Central memory CD4-positive, alpha-beta T cell (primary cell): ENCODE results near the gene MBD4.
"Not testable (repeated sequence)": the region's sequence is repeated elsewhere in the genome, so short reads cannot be mapped to it uniquely, and the experiment has no call there.

Experiments used
- DNase-seq: peaks from one replicate; pipeline ENCODE4 v3.0.0; 2022
- total RNA-seq, 3 experiments: gene quantifications; one replicate each; lab custom pipeline; 2026; lab: John Stamatoyannopoulos, UW

MBD4 gene
- 71.0 to 76.2 (median 71.8) reads per million in 3 experiments for total RNA-seq

- peak; percentile 100 for DNase-seq
These were observed at the start of gene MBD4, which contains the start of gene IFT122 for GRCh38 chr3:129439817-129440617. Gene MBD4, minus strand, starts transcription at chr3:129439948. Its CDS starts 115 bp downstream, at chr3:129439833. Gene IFT122, plus strand, starts transcription at chr3:129440224. Its CDS starts 107 bp downstream, at chr3:129440331.

- not testable (repeated sequence) for DNase-seq
These were observed 49.5 kb upstream of the MBD4 start for GRCh38 chr3:129489258-129489657.

GRCh38 chr3:129487868-129488335, 48.2 kb upstream of the MBD4 start:
- not testable (repeated sequence) for DNase-seq

GRCh38 chr3:129487183-129487867, 47.6 kb upstream of the MBD4 start:
- DNase-seq: no peak

GRCh38 chr3:129486664-129487035, 46.9 kb upstream of the MBD4 start:
- no peak for DNase-seq

GRCh38 chr3:129485721-129486663, 46.2 kb upstream of the MBD4 start:
- DNase-seq: no peak

GRCh38 chr3:129485146-129485545, 45.4 kb upstream of the MBD4 start:
- DNase-seq: not testable (repeated sequence)

GRCh38 chr3:129483870-129484269, 44.1 kb upstream of the MBD4 start:
- no peak for DNase-seq

- no peak for DNase-seq
These were observed 43.0 kb upstream of the MBD4 start for GRCh38 chr3:129482721-129483120.

GRCh38 chr3:129481766-129482332, 42.1 kb upstream of the MBD4 start:
- peak; percentile 81 for DNase-seq

- DNase-seq: not testable (repeated sequence)
These were observed 41.5 kb upstream of the MBD4 start for GRCh38 chr3:129481225-129481765.

GRCh38 chr3:129476586-129476985, 36.8 kb upstream of the MBD4 start:
- no peak for DNase-seq

- DNase-seq: no peak
These were observed 36.1 kb upstream of the MBD4 start for GRCh38 chr3:129475863-129476262.

- no peak for DNase-seq
These were observed 35.4 kb upstream of the MBD4 start for GRCh38 chr3:129474984-129475804.

GRCh38 chr3:129473769-129474152, 34.0 kb upstream of the MBD4 start:
- DNase-seq: no peak

GRCh38 chr3:129473067-129473768, 33.5 kb upstream of the MBD4 start:
- DNase-seq: no peak

GRCh38 chr3:129470861-129471260, 31.1 kb upstream of the MBD4 start:
- DNase-seq: no peak

- peak; percentile 9 for DNase-seq
These were observed 29.3 kb upstream of the MBD4 start for GRCh38 chr3:129469026-129469425.

GRCh38 chr3:129467932-129468331, 28.2 kb upstream of the MBD4 start:
- DNase-seq: no peak

- no peak for DNase-seq
These were observed 24.0 kb upstream of the MBD4 start for GRCh38 chr3:129463716-129464115.
